Neural progenitor cell (in vitro differentiated cells): ENCODE data around the gene NKD2. TPM values are rescaled to one million over a fixed set of nuclear protein-coding genes. Genes with fewer than 3 reads are reported as not detected.

Experiments used
- DNase-seq: peaks from one replicate; pipeline ENCODE4 v3.0.0-alpha.2; 2016; ENCODE audit warnings: low spot score
- H2AFZ ChIP-seq: fragments of 200-600 bp; sonication (generic); replicated peaks from 2 replicates; pipeline ENCODE4 v1.6.1; 2016; ENCODE audit warnings: antibody characterized with exemption
- H3F3A ChIP-seq: fragments of 200-600 bp; sonication (generic); 2 replicates; pipeline ENCODE4 v1.6.1; 2016; ENCODE audit warnings: antibody characterized with exemption, low read depth
- H3K27ac ChIP-seq: fragments of 200-600 bp; sonication (generic); 2 replicates; pipeline ENCODE4 v1.5.1; 2016; ENCODE audit warnings: mild to moderate bottlenecking
- H3K27me3 ChIP-seq: fragments of 200-600 bp; sonication (generic); 2 replicates; pipeline ENCODE4 v1.6.1; 2016; ENCODE audit warnings: mild to moderate bottlenecking, moderate library complexity
- H3K36me3 ChIP-seq: fragments of 200-600 bp; sonication (generic); 2 replicates; pipeline ENCODE4 v1.5.1; 2016
- H3K4me1 ChIP-seq: fragments of 200-600 bp; sonication (generic); 2 replicates; pipeline ENCODE4 v1.6.1; 2016; ENCODE audit warnings: mixed run types
- H3K4me2 ChIP-seq: fragments of 200-600 bp; sonication (generic); 2 replicates; pipeline ENCODE4 v1.6.1; 2016
- H3K4me3 ChIP-seq: fragments of 200-600 bp; sonication (generic); 2 replicates; pipeline ENCODE4 v1.5.1; 2016
- H3K79me2 ChIP-seq: fragments of 200-600 bp; sonication (generic); 2 replicates; pipeline ENCODE4 v1.6.1; 2016; ENCODE audit warnings: low read depth
- H3K9ac ChIP-seq: fragments of 200-600 bp; sonication (generic); 2 replicates; pipeline ENCODE4 v1.6.1; 2016
- H3K9me3 ChIP-seq: fragments of 200-600 bp; sonication (generic); 2 replicates; pipeline ENCODE4 v1.5.1; 2016; ENCODE audit warnings: low read depth
- H4K20me1 ChIP-seq: fragments of 200-600 bp; sonication (generic); 2 replicates; pipeline ENCODE4 v1.6.1; 2016; ENCODE audit warnings: low read depth
- H3K27ac Mint-ChIP-seq: 3 replicates; pipeline ENCODE4 v1.8.0; 2021; ENCODE audit warnings: mixed read lengths
- H3K27me3 Mint-ChIP-seq: 2 replicates; pipeline ENCODE4 v1.8.0; 2022; ENCODE audit warnings: low read depth, mild to moderate bottlenecking, inconsistent platforms, moderate library complexity, mixed read lengths; ENCODE audit not compliant: insufficient read depth
- H3K36me3 Mint-ChIP-seq: 3 replicates; pipeline ENCODE4 v1.8.0; 2021; ENCODE audit warnings: mixed read lengths
- H3K4me1 Mint-ChIP-seq: 3 replicates; pipeline ENCODE4 v1.8.0; 2021; ENCODE audit warnings: mixed read lengths
- H3K4me3 Mint-ChIP-seq: 3 replicates; pipeline ENCODE4 v1.8.0; 2021; ENCODE audit warnings: mild to moderate bottlenecking, moderate library complexity, mixed read lengths
- H3K9me3 Mint-ChIP-seq: 3 replicates; pipeline ENCODE4 v1.8.0; 2020; ENCODE audit warnings: mixed read lengths
- EZH2 ChIP-seq: fragments of 200-600 bp; sonication (generic); IDR thresholded peaks from 2 replicates; pipeline ENCODE4 v1.6.1; 2017; ENCODE audit warnings: antibody characterized with exemption, mild to moderate bottlenecking, moderate library complexity
- EZH2phosphoT487 ChIP-seq: fragments of 200-600 bp; sonication (generic); IDR thresholded peaks from 2 replicates; pipeline ENCODE4 v1.6.1; 2017; ENCODE audit warnings: antibody characterized with exemption
- total RNA-seq: library from RNA; depleted of rRNA; stranded (reverse); fragments of >200 nt; gene quantifications from 2 replicates; pipeline ENCODE4 v1.2.3, GENCODE V29; 2015; ENCODE audit warnings: low replicate concordance
- TF ChIP-seq, protein P1 (sequence below): fragments of 200-600 bp; sonication (generic); IDR thresholded peaks from 2 replicates; pipeline ENCODE4 v1.5.1; 2017; ENCODE audit warnings: antibody characterized with exemption, mild to moderate bottlenecking

NKD2 gene
- total RNA-seq, 1 donor from 2014 or later, result 1.3 TPM

DNA sequence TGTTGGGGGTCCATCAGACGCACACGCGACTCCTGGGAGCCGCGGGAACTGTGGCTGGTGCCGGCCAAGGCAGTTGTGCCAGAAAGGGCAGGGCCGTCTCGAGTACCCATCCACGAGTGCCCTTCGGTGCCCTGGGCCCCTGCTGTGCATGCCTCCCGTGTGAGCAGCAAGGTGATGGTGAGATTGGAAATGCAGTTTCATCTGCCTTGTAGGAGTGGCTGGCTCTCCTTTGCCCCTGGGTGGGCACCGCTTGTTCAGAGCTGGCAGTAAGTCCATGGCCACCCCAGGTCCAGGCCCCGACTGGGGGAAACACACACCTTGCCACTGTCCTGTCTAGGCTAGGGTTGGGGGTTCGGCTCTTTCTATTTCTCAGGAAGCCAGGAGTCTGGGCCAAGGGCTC lies 5.7 kb downstream of the NKD2 start:
- Mint-ChIP-seq H3K4me1 (peaks cover 17% of the 10 kb centered on the region), H3K4me3 (no peak overlapping the region), H3K27ac (no peak overlapping the region), H3K36me3 (no peaks in the 10 kb centered on the region), H3K27me3 (peaks cover 14% of the 10 kb centered on the region), H3K9me3 (no peaks in the 10 kb centered on the region)
- H3K27me3 ChIP-seq, result peaks cover 27% of the 10 kb centered on the region
- H4K20me1 ChIP-seq, result peaks cover 17% of the 10 kb centered on the region
- H3K4me3 ChIP-seq, result no peak overlapping the region
- H3K36me3 ChIP-seq, result no peaks in the 10 kb centered on the region
- DNase-seq, result no peak
- no peaks in the 10 kb centered on the region for H3K79me2 ChIP-seq
- H3K9me3 ChIP-seq, result no peaks in the 10 kb centered on the region
- no peak for TF ChIP-seq EZH2
- TF ChIP-seq EZH2phosphoT487, result no peak
- TF ChIP-seq, protein P1, sequence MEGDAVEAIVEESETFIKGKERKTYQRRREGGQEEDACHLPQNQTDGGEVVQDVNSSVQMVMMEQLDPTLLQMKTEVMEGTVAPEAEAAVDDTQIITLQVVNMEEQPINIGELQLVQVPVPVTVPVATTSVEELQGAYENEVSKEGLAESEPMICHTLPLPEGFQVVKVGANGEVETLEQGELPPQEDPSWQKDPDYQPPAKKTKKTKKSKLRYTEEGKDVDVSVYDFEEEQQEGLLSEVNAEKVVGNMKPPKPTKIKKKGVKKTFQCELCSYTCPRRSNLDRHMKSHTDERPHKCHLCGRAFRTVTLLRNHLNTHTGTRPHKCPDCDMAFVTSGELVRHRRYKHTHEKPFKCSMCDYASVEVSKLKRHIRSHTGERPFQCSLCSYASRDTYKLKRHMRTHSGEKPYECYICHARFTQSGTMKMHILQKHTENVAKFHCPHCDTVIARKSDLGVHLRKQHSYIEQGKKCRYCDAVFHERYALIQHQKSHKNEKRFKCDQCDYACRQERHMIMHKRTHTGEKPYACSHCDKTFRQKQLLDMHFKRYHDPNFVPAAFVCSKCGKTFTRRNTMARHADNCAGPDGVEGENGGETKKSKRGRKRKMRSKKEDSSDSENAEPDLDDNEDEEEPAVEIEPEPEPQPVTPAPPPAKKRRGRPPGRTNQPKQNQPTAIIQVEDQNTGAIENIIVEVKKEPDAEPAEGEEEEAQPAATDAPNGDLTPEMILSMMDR, result no peak
- no peak overlapping the region for H3K9ac ChIP-seq
- H3F3A ChIP-seq, result peaks cover 7% of the 10 kb centered on the region
- H3K27ac ChIP-seq, result no peak overlapping the region
- H3K4me2 ChIP-seq, result no peak overlapping the region
- no peak overlapping the region for H2AFZ ChIP-seq
- H3K4me1 ChIP-seq, result peaks cover 13% of the 10 kb centered on the region

DNA sequence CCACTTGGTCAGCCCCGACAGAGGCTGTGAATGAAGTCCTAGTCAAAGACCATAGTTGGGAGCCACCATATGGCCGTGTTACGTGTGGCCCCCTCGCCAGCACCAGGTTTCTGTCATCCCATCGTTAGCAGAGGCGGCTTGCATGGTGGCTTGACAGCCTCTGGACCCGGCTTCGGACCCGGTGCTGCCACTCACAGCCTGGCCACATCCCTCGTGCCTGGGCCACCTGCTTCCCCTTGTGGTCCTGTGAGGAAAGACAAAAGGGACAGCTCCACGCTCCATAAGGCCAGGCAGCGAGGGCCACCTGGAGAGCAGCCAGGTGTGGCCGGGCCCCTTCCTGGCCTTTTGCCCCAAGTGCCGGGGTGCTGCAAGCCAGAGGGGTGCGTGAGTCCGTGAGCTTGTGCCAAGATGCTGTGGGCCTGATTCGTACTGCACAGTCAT lies 6.2 kb downstream of the NKD2 start:
- Histone ChIP-seq H4K20me1 (peaks cover 12% of the 10 kb centered on the region), H3K27me3 (peaks cover 22% of the 10 kb centered on the region), H3K4me1 (peaks cover 13% of the 10 kb centered on the region), H3K79me2 (no peaks in the 10 kb centered on the region), H3K36me3 (no peaks in the 10 kb centered on the region), H3K9me3 (no peaks in the 10 kb centered on the region), H2AFZ (no peak overlapping the region), H3F3A (peaks cover 11% of the 10 kb centered on the region), H3K27ac (no peak overlapping the region), H3K4me2 (no peak overlapping the region), H3K4me3 (no peak overlapping the region), H3K9ac (no peak overlapping the region)
- peaks cover 19% of the 10 kb centered on the region for H3K4me1 Mint-ChIP-seq
- no peaks in the 10 kb centered on the region for H3K36me3 Mint-ChIP-seq
- no peak overlapping the region for H3K27ac Mint-ChIP-seq
- no peak overlapping the region for H3K4me3 Mint-ChIP-seq
- H3K27me3 Mint-ChIP-seq, result peaks cover 12% of the 10 kb centered on the region
- H3K9me3 Mint-ChIP-seq, result no peaks in the 10 kb centered on the region
- no peak for DNase-seq
- no peak for TF ChIP-seq EZH2phosphoT487
- TF ChIP-seq, protein P1, result no peak
- no peak for TF ChIP-seq EZH2

DNA sequence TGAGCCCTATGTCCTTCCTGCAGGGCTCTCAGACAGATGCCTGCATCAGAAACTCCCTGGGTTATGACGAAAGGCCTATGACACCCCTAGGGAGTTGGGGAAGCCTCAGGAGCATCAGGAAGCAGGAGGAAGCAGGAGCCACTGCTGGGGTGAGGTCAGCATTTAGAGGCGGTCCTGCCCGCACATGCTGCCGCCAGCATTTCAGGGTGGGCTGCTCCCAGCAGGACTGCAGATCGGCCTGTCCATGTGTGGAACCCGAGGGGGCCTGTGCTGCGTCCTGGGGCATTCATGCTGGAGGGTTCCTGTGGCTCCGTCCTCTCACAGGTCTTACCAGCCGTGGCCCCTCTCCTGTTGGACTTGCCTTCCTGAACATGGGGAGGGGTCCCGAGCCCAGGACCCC lies 6.9 kb downstream of the NKD2 start:
- Histone ChIP-seq H3K27ac (no peak overlapping the region), H3K4me3 (no peak overlapping the region), H3K27me3 (peaks cover 15% of the 10 kb centered on the region), H3K79me2 (no peaks in the 10 kb centered on the region), H2AFZ (no peak overlapping the region), H3K9me3 (no peaks in the 10 kb centered on the region), H3K9ac (no peak overlapping the region), H4K20me1 (peaks cover 5% of the 10 kb centered on the region), H3K36me3 (no peaks in the 10 kb centered on the region), H3F3A (peaks cover 11% of the 10 kb centered on the region), H3K4me1 (peaks cover 13% of the 10 kb centered on the region), H3K4me2 (no peak overlapping the region)
- Mint-ChIP-seq H3K36me3 (no peaks in the 10 kb centered on the region), H3K4me3 (no peak overlapping the region), H3K4me1 (peaks cover 18% of the 10 kb centered on the region), H3K9me3 (no peaks in the 10 kb centered on the region), H3K27me3 (peaks cover 8% of the 10 kb centered on the region), H3K27ac (no peak overlapping the region)
- DNase-seq, result no peak
- TF ChIP-seq EZH2 (no peak), EZH2phosphoT487 (no peak)
- TF ChIP-seq, protein P1, result no peak
